Middle frontal gyrus (tissue), 1 donor: Measurements from ENCODE around the gene MAST3.

Experiments used
- DNase-seq: peaks from one replicate; pipeline ENCODE4 v3.0.0-alpha.2; 2015; ENCODE audit warnings: low spot score; ENCODE audit errors: extremely low spot score

MAST3 gene

GRCh38 chr19:18097217-18097992 is at the start of gene MAST3:
TSS of gene MAST3 (plus strand) at chr19:18097778. CDS start at chr19:18097793, 15 bp downstream.
- peak; percentile 57 for DNase-seq

GRCh38 chr19:18049385-18049784 is 48.2 kb upstream of the MAST3 start:
- no peak for DNase-seq

GRCh38 chr19:18051887-18052286 is 45.7 kb upstream of the MAST3 start:
- no peak for DNase-seq

GRCh38 chr19:18053576-18054219 is 43.9 kb upstream of the MAST3 start:
- no peak for DNase-seq

GRCh38 chr19:18055967-18056366 is 41.6 kb upstream of the MAST3 start:
- DNase-seq: no peak

- DNase-seq: no peak
These were observed 40.0 kb upstream of the MAST3 start for GRCh38 chr19:18057557-18057956.

GRCh38 chr19:18058208-18059009 is 39.2 kb upstream of the MAST3 start:
- DNase-seq: peak; percentile 83

GRCh38 chr19:18059297-18059696 is 38.3 kb upstream of the MAST3 start:
- no peak for DNase-seq

- DNase-seq: no peak
These were observed 37.7 kb upstream of the MAST3 start for GRCh38 chr19:18059902-18060301.

GRCh38 chr19:18060472-18060871 is 37.1 kb upstream of the MAST3 start:
- DNase-seq: no peak

GRCh38 chr19:18062028-18062427 is 35.5 kb upstream of the MAST3 start:
- DNase-seq: no peak

- DNase-seq: no peak
These were observed 34.1 kb upstream of the MAST3 start for GRCh38 chr19:18063463-18063862.

GRCh38 chr19:18065173-18065495 is 32.4 kb upstream of the MAST3 start:
- DNase-seq: no peak

- DNase-seq: no peak
These were observed 29.2 kb upstream of the MAST3 start for GRCh38 chr19:18068395-18068794.

GRCh38 chr19:18069383-18069782 is 28.2 kb upstream of the MAST3 start:
- DNase-seq: no peak

- peak; percentile 56 for DNase-seq
These were observed 27.4 kb upstream of the MAST3 start for GRCh38 chr19:18070181-18070580.

- no peak for DNase-seq
These were observed 25.2 kb upstream of the MAST3 start for GRCh38 chr19:18072335-18072734.

- DNase-seq: no peak
These were observed 24.4 kb upstream of the MAST3 start for GRCh38 chr19:18073197-18073596.

GRCh38 chr19:18074192-18074591 is 23.4 kb upstream of the MAST3 start:
- DNase-seq: no peak

- DNase-seq: no peak
These were observed 13.5 kb upstream of the MAST3 start for GRCh38 chr19:18083929-18084684.

- no peak for DNase-seq
These were observed 11.7 kb upstream of the MAST3 start for GRCh38 chr19:18085702-18086457.
